ENCODE results near the gene HIGD1A. TPM values are rescaled to one million over a fixed set of nuclear protein-coding genes. Genes with fewer than 3 reads are reported as not detected.

HIGD1A gene
- total and polyA plus RNA-seq, 4 donors: 76.1 to 148 (median 86.1) TPM

GRCh38 chr3:42801784-42802183 lies 2.5 kb downstream of the HIGD1A start:
- Histone ChIP-seq H3K27me3 (ENCODE audit: control insufficient read depth in 3 of 3, insufficient read depth in 3 of 3, low read length in 2 of 3) (no peaks in the 10 kb centered on the region), H3K27ac (ENCODE audit: low read depth in 1 of 2, low read length in 1 of 2) (peak overlapping the region in 1 of 2 donors; percentile 14), H3K9me3 (ENCODE audit: control insufficient read depth in 4 of 4, insufficient read depth in 3 of 4, low read length in 3 of 4) (no peaks in the 10 kb centered on the region), H3K4me1 (ENCODE audit: control insufficient read depth in 5 of 5, insufficient read depth in 5 of 5, low read length in 5 of 5) (peaks cover 7 to 24% (median 10%) of the 10 kb centered on the region in 5 donors), H3K36me3 (ENCODE audit: control insufficient read depth in 4 of 4, insufficient read depth in 4 of 4, low read length in 4 of 4) (no peaks in the 10 kb centered on the region), H3K9ac (ENCODE audit: insufficient read depth in 1 of 2, low read length in 2 of 2) (no peak overlapping the region), H3K4me3 (no peak overlapping the region)
- WGBS, 2 donors: 94 to 95% methylated on average over 4 of the region's 4 CpGs
- ATAC-seq (ENCODE audit: insufficient read depth, low FRiP score): no peak
- DNase-seq: no peak
- TF ChIP-seq CTCF (IDR thresholded peaks at IDR 0.05; ENCODE audit: control extremely low read depth, extremely low read depth): no peak

- Histone ChIP-seq H3K9me3 (ENCODE audit: control insufficient read depth in 4 of 4, insufficient read depth in 3 of 4, low read length in 3 of 4) (no peaks in the 10 kb centered on the region), H3K4me1 (ENCODE audit: control insufficient read depth in 5 of 5, insufficient read depth in 5 of 5, low read length in 5 of 5) (peaks cover 7 to 24% (median 10%) of the 10 kb centered on the region in 5 donors), H3K4me3 (no peak overlapping the region), H3K27ac (ENCODE audit: low read depth in 1 of 2, low read length in 1 of 2) (peak overlapping the region in 1 of 2 donors; percentile 15), H3K36me3 (ENCODE audit: control insufficient read depth in 4 of 4, insufficient read depth in 4 of 4, low read length in 4 of 4) (no peaks in the 10 kb centered on the region), H3K9ac (ENCODE audit: insufficient read depth in 1 of 2, low read length in 2 of 2) (no peak overlapping the region), H3K27me3 (ENCODE audit: control insufficient read depth in 3 of 3, insufficient read depth in 3 of 3, low read length in 2 of 3) (no peaks in the 10 kb centered on the region)
- ATAC-seq (ENCODE audit: insufficient read depth, low FRiP score) (no peak), DNase-seq (no peak)
- WGBS, 2 donors: 75 to 85% methylated on average over 3 of the region's 3 CpGs
- no peak for TF ChIP-seq CTCF (IDR thresholded peaks at IDR 0.05; ENCODE audit: control extremely low read depth, extremely low read depth)
Measured at GRCh38 chr3:42801048-42801620, 3.2 kb downstream of the HIGD1A start.

GRCh38 chr3:42800251-42800650 lies 4.0 kb downstream of the HIGD1A start:
- Histone ChIP-seq H3K27ac (ENCODE audit: low read depth in 1 of 2, low read length in 1 of 2) (no peak overlapping the region), H3K4me3 (no peak overlapping the region), H3K9me3 (ENCODE audit: control insufficient read depth in 4 of 4, insufficient read depth in 3 of 4, low read length in 3 of 4) (no peaks in the 10 kb centered on the region), H3K36me3 (ENCODE audit: control insufficient read depth in 4 of 4, insufficient read depth in 4 of 4, low read length in 4 of 4) (no peaks in the 10 kb centered on the region), H3K27me3 (ENCODE audit: control insufficient read depth in 3 of 3, insufficient read depth in 3 of 3, low read length in 2 of 3) (no peaks in the 10 kb centered on the region), H3K9ac (ENCODE audit: insufficient read depth in 1 of 2, low read length in 2 of 2) (no peak overlapping the region), H3K4me1 (ENCODE audit: control insufficient read depth in 5 of 5, insufficient read depth in 5 of 5, low read length in 5 of 5) (peaks cover 4 to 22% (median 10%) of the 10 kb centered on the region in 5 donors)
- 83 to 86% methylated on average over 2 of the region's 2 CpGs for WGBS, 2 donors
- DNase-seq (no peak), ATAC-seq (ENCODE audit: insufficient read depth, low FRiP score) (no peak)
- no peak for TF ChIP-seq CTCF (IDR thresholded peaks at IDR 0.05; ENCODE audit: control extremely low read depth, extremely low read depth)

- peaks cover 2 to 18% (median 10%) of the 10 kb centered on the region in 5 donors for H3K4me1 ChIP-seq (ENCODE audit: control insufficient read depth in 5 of 5, insufficient read depth in 5 of 5, low read length in 5 of 5)
- 82 to 83% methylated on average over 7 of the region's 7 CpGs for WGBS, 2 donors
- no peak overlapping the region for H3K27ac ChIP-seq (ENCODE audit: low read depth in 1 of 2, low read length in 1 of 2)
Measured at GRCh38 chr3:42799376-42799775, 4.9 kb downstream of the HIGD1A start.

More at GRCh38 chr3:42799376-42799775, 4.9 kb downstream of the HIGD1A start:
- TF ChIP-seq CTCF (IDR thresholded peaks at IDR 0.05; ENCODE audit: control extremely low read depth, extremely low read depth): no peak
- no peaks in the 10 kb centered on the region for H3K36me3 ChIP-seq (ENCODE audit: control insufficient read depth in 4 of 4, insufficient read depth in 4 of 4, low read length in 4 of 4)
- DNase-seq (no peak), ATAC-seq (ENCODE audit: insufficient read depth, low FRiP score) (no peak)
- H3K9ac ChIP-seq (ENCODE audit: insufficient read depth in 1 of 2, low read length in 2 of 2): no peak overlapping the region
- H3K27me3 ChIP-seq (ENCODE audit: control insufficient read depth in 3 of 3, insufficient read depth in 3 of 3, low read length in 2 of 3): no peaks in the 10 kb centered on the region
- no peaks in the 10 kb centered on the region for H3K9me3 ChIP-seq (ENCODE audit: control insufficient read depth in 4 of 4, insufficient read depth in 3 of 4, low read length in 3 of 4)
- H3K4me3 ChIP-seq: no peak overlapping the region
